ENCODE data around the gene DPP9.

DPP9 gene

DNA sequence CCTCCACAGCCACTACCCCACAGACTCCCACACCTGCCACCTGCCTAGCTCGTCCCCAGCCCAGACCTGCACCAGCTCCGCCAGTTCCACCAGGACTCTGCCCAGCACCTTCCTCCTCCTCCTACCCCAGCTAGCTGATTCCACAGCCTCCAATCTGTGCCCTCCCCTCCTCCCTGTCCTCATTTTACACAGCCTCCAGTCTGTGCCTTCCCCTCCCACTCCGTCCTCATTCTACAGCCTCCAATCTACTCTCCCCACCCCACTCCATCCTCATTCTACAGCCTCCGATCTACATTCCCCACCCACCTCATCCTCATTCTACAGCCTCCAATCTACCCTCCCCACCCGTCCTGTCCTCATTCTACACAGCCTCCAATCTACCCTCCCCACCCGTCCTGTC is 60.8 kb downstream of the DPP9 start:
- TF ChIP-seq, protein P1, sequence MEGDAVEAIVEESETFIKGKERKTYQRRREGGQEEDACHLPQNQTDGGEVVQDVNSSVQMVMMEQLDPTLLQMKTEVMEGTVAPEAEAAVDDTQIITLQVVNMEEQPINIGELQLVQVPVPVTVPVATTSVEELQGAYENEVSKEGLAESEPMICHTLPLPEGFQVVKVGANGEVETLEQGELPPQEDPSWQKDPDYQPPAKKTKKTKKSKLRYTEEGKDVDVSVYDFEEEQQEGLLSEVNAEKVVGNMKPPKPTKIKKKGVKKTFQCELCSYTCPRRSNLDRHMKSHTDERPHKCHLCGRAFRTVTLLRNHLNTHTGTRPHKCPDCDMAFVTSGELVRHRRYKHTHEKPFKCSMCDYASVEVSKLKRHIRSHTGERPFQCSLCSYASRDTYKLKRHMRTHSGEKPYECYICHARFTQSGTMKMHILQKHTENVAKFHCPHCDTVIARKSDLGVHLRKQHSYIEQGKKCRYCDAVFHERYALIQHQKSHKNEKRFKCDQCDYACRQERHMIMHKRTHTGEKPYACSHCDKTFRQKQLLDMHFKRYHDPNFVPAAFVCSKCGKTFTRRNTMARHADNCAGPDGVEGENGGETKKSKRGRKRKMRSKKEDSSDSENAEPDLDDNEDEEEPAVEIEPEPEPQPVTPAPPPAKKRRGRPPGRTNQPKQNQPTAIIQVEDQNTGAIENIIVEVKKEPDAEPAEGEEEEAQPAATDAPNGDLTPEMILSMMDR (IDR thresholded peaks at IDR 0.05; ENCODE audit: low read depth, low read length, missing control alignments) = no peak
- no peak overlapping the region for H3K4me3 ChIP-seq (ENCODE audit: low read depth, low read length)
- DNase-seq (ENCODE audit: low read depth) = no peak
- in situ Hi-C loops (cut with HindIII; ENCODE audit: low sequenced_read_pairs) = no loop called here

- TF ChIP-seq, protein P1 (IDR thresholded peaks at IDR 0.05; ENCODE audit: low read depth, low read length, missing control alignments) = no peak
- no peak overlapping the region for H3K4me3 ChIP-seq (ENCODE audit: low read depth, low read length)
Observed at GRCh38 chr19:4662020-4662695, 61.5 kb downstream of the DPP9 start.

GRCh38 chr19:4660993-4661392 is 62.6 kb downstream of the DPP9 start:
- DNase-seq (ENCODE audit: low read depth) = no peak
- TF ChIP-seq, protein P1 (IDR thresholded peaks at IDR 0.05; ENCODE audit: low read depth, low read length, missing control alignments) = no peak
- no peak overlapping the region for H3K4me3 ChIP-seq (ENCODE audit: low read depth, low read length)
- in situ Hi-C loops (cut with HindIII; ENCODE audit: low sequenced_read_pairs) = no loop called here

More at GRCh38 chr19:4662020-4662695, 61.5 kb downstream of the DPP9 start:
- in situ Hi-C loops (cut with HindIII; ENCODE audit: low sequenced_read_pairs) = no loop called here
- DNase-seq (ENCODE audit: low read depth) = no peak

DNA sequence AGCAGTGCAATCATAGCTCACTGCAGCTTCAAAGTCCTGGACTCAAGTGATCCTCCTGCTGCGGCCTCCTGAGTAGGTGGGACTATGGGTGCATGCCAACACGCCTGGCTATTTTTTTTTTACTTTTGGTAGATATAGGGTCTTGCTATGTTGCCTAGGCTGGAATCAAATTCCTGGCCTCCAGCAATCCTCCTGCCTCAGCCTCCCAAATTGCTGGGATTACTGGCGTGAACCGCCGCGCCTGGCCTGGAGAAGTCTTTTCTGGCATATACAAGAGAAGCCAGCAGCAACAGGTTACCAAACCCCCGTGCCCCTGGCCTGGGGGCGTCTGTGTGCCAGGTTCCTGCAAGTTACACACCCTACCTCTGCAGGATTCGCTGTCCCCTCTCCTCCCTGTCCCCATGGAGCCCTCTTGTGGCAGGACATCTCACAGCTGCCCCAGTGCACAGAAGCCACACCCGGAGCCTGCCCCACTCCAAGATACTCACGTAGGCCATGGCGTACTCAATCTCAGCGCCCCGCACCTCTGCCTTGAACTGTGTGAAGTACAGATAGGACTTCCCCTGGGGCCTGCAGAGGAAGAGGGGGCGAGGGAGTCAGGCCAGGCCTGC is 63.4 kb downstream of the DPP9 start:
- TF ChIP-seq, protein P1 (IDR thresholded peaks at IDR 0.05; ENCODE audit: low read depth, low read length, missing control alignments) = no peak
- no peak overlapping the region for H3K4me3 ChIP-seq (ENCODE audit: low read depth, low read length)
- no peak for DNase-seq (ENCODE audit: low read depth)
- in situ Hi-C loops (cut with HindIII; ENCODE audit: low sequenced_read_pairs) = no loop called here

GRCh38 chr19:4657835-4658234 is 65.8 kb downstream of the DPP9 start:
- no peak overlapping the region for H3K4me3 ChIP-seq (ENCODE audit: low read depth, low read length)
- TF ChIP-seq, protein P1 (IDR thresholded peaks at IDR 0.05; ENCODE audit: low read depth, low read length, missing control alignments) = no peak
- in situ Hi-C loops (cut with HindIII; ENCODE audit: low sequenced_read_pairs) = no loop called here
- DNase-seq (ENCODE audit: low read depth) = no peak

- TF ChIP-seq, protein P1 (IDR thresholded peaks at IDR 0.05; ENCODE audit: low read depth, low read length, missing control alignments) = no peak
- no peak overlapping the region for H3K4me3 ChIP-seq (ENCODE audit: low read depth, low read length)
Observed at GRCh38 chr19:4657262-4657661, 66.4 kb downstream of the DPP9 start.

More at GRCh38 chr19:4657262-4657661, 66.4 kb downstream of the DPP9 start:
- no peak for DNase-seq (ENCODE audit: low read depth)
- in situ Hi-C loops (cut with HindIII; ENCODE audit: low sequenced_read_pairs) = no loop called here
